Skeletal muscle satellite cell (primary cell): ENCODE data around the gene SLC9A3.

Source experiments
- H3K27me3 ChIP-seq: 2 replicates; pipeline ENCODE4 v1.7.0; 2013; ENCODE audit warnings: low read length; ENCODE audit not compliant: control insufficient read depth, insufficient read depth
- H3K36me3 ChIP-seq: 2 replicates; pipeline ENCODE4 v1.7.0; 2013; ENCODE audit warnings: mild to moderate bottlenecking, control low read depth, low read length; ENCODE audit not compliant: insufficient read depth
- H3K4me1 ChIP-seq: 2 replicates; pipeline ENCODE4 v1.7.0; 2013; ENCODE audit warnings: low read length; ENCODE audit not compliant: control insufficient read depth, insufficient read depth
- H3K4me2 ChIP-seq: 2 replicates; pipeline ENCODE4 v1.7.0; 2013; ENCODE audit warnings: mild to moderate bottlenecking, low read length
- H3K4me3 ChIP-seq: 2 replicates; pipeline ENCODE4 v1.7.0; 2013; ENCODE audit warnings: low read length
- H3K9ac ChIP-seq: 2 replicates; pipeline ENCODE4 v1.7.0; 2013; ENCODE audit warnings: mild to moderate bottlenecking, low read depth, low read length, moderate library complexity
- H3K9me3 ChIP-seq: replicated peaks from 2 replicates; pipeline ENCODE4 v1.7.0; 2013; ENCODE audit warnings: mild to moderate bottlenecking, control low read depth, low read length

The SLC9A3 gene

DNA sequence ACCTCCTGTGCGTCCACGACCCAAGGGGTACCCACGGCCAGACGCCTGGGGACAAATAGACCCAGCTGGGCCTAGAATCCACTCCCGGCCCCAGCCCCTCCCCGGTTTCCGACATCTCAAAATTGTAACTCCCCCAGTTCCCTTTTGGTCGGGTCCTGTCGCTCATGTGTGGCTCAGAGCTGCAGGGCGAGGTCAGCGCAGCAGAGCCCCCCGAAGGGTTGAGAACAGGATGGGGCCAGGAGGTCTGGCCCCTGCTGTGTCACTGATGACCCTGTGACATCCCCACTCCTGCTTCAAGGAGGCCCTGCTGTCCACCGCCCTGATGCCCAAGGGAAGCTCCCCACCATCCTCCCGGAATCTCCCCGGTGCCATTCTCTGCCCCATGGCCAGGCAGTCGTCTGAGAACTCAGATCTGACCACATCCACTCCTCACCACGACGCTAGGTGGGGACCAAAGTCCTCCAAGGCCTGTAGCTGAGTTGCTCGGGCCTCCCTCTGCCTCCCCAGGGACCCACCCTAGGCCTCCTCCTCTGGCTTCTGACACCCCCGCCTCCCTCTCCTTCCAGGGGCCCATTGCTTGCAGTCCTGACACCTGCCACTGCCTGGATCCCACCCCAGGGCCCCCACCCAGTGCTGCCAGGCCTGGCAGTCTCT, 3.9 kb downstream of the SLC9A3 start:
- Histone ChIP-seq H3K27me3 (peaks cover 56% of the 10 kb centered on the region), H3K4me1 (no peaks in the 10 kb centered on the region), H3K36me3 (no peaks in the 10 kb centered on the region), H3K9ac (no peak overlapping the region), H3K9me3 (no peaks in the 10 kb centered on the region), H3K4me2 (no peak overlapping the region), H3K4me3 (no peak overlapping the region)

DNA sequence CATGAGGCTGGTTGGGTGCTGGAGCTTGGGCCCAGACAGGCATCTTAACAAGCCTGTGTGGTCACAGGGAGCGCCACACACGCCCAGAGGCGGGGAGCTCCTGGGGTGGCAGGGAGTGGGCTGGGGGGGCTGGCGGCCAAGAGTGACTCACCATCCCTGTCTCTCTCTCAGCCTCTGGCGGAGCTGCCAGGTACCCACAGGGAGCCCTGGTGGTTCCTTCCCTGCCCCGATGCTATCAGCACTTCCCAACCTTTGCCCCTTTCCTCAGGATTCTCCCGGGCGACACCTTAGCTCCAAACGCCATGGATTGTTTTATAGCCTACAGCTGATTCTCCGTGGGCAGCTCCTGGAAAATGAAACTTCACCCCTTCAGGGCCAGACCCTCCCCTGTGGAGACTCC, 5.5 kb downstream of the SLC9A3 start:
- Histone ChIP-seq H3K9me3 (no peaks in the 10 kb centered on the region), H3K36me3 (no peaks in the 10 kb centered on the region), H3K4me3 (no peak overlapping the region), H3K4me2 (no peak overlapping the region), H3K9ac (no peak overlapping the region), H3K4me1 (no peaks in the 10 kb centered on the region), H3K27me3 (peaks cover 59% of the 10 kb centered on the region)

GRCh38 chr5:517535-518100, 6.6 kb downstream of the SLC9A3 start:
- H3K4me1 ChIP-seq: no peaks in the 10 kb centered on the region
- H3K4me2 ChIP-seq: no peak overlapping the region
- no peaks in the 10 kb centered on the region for H3K9me3 ChIP-seq
- no peak overlapping the region for H3K4me3 ChIP-seq
- no peaks in the 10 kb centered on the region for H3K36me3 ChIP-seq
- H3K27me3 ChIP-seq: peaks cover 57% of the 10 kb centered on the region
- no peak overlapping the region for H3K9ac ChIP-seq

DNA sequence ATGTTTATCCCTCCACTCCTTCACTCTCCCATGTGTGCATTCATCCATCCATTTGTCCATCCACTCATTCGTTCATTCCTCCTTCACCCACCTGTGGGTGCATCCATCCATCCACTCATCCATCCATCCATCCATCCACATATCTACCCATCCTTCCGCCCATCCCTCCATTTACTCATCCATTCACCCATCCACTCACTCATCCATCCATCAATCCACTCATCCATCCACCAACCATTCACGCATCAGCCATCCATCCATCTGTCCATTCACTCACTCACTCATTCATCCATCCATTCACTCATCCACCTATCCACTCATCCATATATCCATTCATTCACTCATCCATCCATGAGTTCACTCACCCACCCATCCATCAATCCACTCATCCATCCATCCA, 7.3 kb downstream of the SLC9A3 start:
- Histone ChIP-seq H3K36me3 (no peaks in the 10 kb centered on the region), H3K9ac (no peak overlapping the region), H3K4me3 (no peak overlapping the region), H3K4me2 (no peak overlapping the region), H3K27me3 (peaks cover 55% of the 10 kb centered on the region), H3K4me1 (no peaks in the 10 kb centered on the region), H3K9me3 (no peaks in the 10 kb centered on the region)

GRCh38 chr5:516338-516925, 7.8 kb downstream of the SLC9A3 start:
- H3K4me1 ChIP-seq: no peaks in the 10 kb centered on the region
- no peak overlapping the region for H3K4me3 ChIP-seq
- H3K27me3 ChIP-seq: peaks cover 55% of the 10 kb centered on the region
- no peaks in the 10 kb centered on the region for H3K36me3 ChIP-seq
- H3K4me2 ChIP-seq: no peak overlapping the region
- H3K9ac ChIP-seq: no peak overlapping the region
- H3K9me3 ChIP-seq: no peaks in the 10 kb centered on the region

DNA sequence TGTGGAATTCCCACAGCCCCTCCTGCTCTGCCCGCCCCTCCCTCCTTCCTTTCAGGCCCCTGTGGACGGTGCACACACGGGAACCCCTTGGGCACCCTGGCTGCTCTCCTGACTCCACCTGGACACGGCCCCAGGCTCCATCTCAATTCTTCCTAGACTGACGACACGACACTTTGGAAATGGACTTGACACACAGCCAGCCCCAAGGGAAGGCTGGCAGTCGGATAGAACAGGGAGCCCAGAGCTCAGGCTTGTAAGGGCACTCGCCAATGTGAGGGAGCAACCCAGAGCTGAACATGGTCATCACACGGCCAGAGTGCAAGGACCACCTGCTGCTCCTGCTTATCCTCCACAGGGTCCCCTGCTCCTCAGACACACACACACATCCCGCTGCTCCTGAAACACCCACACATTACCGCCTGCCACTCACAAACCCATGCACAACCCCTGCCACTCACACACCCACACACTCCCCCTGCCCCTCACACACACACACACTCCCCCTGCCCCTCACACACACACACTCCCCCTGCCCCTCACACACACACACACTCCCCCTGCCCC, 8.9 kb downstream of the SLC9A3 start:
- Histone ChIP-seq H3K27me3 (peaks cover 57% of the 10 kb centered on the region), H3K9ac (no peak overlapping the region), H3K9me3 (no peaks in the 10 kb centered on the region), H3K4me3 (no peak overlapping the region), H3K4me2 (no peak overlapping the region), H3K4me1 (no peaks in the 10 kb centered on the region), H3K36me3 (no peaks in the 10 kb centered on the region)

GRCh38 chr5:514673-515072, 9.6 kb downstream of the SLC9A3 start:
- no peak overlapping the region for H3K4me3 ChIP-seq
- H3K36me3 ChIP-seq: no peaks in the 10 kb centered on the region
- H3K4me1 ChIP-seq: no peaks in the 10 kb centered on the region
- H3K9me3 ChIP-seq: no peaks in the 10 kb centered on the region
- H3K9ac ChIP-seq: no peak overlapping the region
- H3K27me3 ChIP-seq: peaks cover 60% of the 10 kb centered on the region
- no peak overlapping the region for H3K4me2 ChIP-seq

- Histone ChIP-seq H3K9me3 (no peaks in the 10 kb centered on the region), H3K9ac (no peak overlapping the region), H3K36me3 (no peaks in the 10 kb centered on the region), H3K4me3 (no peak overlapping the region), H3K27me3 (peaks cover 60% of the 10 kb centered on the region), H3K4me1 (no peaks in the 10 kb centered on the region), H3K4me2 (no peak overlapping the region)
Measured at GRCh38 chr5:514101-514485, 10.2 kb downstream of the SLC9A3 start.

- no peaks in the 10 kb centered on the region for H3K4me1 ChIP-seq
- peaks cover 57% of the 10 kb centered on the region for H3K27me3 ChIP-seq
- no peaks in the 10 kb centered on the region for H3K9me3 ChIP-seq
- H3K36me3 ChIP-seq: no peaks in the 10 kb centered on the region
- no peak overlapping the region for H3K4me3 ChIP-seq
- H3K9ac ChIP-seq: no peak overlapping the region
- H3K4me2 ChIP-seq: no peak overlapping the region
Measured at GRCh38 chr5:513216-514100, 10.8 kb downstream of the SLC9A3 start.

DNA sequence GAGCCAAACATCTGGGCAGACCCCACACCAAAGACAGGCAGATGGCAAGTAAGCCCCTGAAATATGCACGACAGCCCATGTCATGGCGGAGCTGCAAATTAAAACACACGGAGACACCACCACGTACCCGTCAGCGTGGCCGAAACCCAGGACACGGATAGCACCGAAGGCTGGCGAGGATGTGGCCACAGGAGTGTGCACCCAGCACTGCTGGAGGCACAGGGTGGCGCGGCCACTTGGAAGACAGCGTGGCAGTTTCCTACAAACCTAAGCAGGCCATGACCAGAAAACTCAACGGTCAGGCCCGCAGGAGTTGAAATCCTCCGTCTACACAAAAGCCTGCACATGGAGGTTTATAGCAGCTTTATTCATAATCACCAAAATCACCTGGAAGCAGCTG, 12.8 kb downstream of the SLC9A3 start:
- Histone ChIP-seq H3K4me1 (no peaks in the 10 kb centered on the region), H3K27me3 (peaks cover 53% of the 10 kb centered on the region), H3K36me3 (no peaks in the 10 kb centered on the region), H3K9ac (no peak overlapping the region), H3K4me2 (no peak overlapping the region), H3K4me3 (no peak overlapping the region), H3K9me3 (no peaks in the 10 kb centered on the region)

DNA sequence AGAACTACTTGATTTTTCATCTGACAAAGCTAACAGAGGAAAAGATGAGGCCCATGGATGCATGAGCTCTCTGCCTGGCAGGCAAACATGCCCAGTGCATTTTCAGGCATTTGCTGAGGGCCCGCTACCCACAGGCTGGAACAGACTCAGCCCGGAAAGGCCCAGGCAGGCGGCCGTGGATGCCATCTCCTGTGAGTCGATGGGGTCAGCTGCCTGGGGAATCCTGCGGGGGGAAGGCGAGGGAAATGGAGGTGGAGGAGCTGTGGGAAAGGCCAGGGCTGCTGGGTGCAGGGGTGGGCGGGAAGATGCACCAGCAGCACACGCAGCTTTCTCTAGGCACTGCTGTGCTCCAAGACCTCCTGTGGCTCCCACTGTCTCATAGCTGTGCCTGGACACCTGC, 13.7 kb downstream of the SLC9A3 start:
- Histone ChIP-seq H3K9me3 (no peaks in the 10 kb centered on the region), H3K4me1 (no peaks in the 10 kb centered on the region), H3K27me3 (peaks cover 47% of the 10 kb centered on the region), H3K9ac (no peak overlapping the region), H3K36me3 (no peaks in the 10 kb centered on the region), H3K4me2 (no peak overlapping the region), H3K4me3 (no peak overlapping the region)
